K562 (cell line): ENCODE data around the gene ETV2. TPM values are rescaled to one million over a fixed set of nuclear protein-coding genes. Genes with fewer than 3 reads are reported as not detected.
A peak's percentile ranks its signal among the peaks of the same experiment; 100 is the strongest.

Source experiments
- ARNT ChIP-seq, 2 experiments: fragments of 450-650 bp; IDR thresholded peaks; 2 replicates each; pipeline ENCODE4 v1.6.1; 2016; ENCODE audit warnings: mild to moderate bottlenecking in 1 of 2
- BACH1 ChIP-seq: fragments of 200-800 bp; sonication (Bioruptor generic); IDR thresholded peaks from 2 replicates; pipeline ENCODE4 v1.6.1; 2016; ENCODE audit warnings: missing genetic modification characterization, missing compliant biosample characterization
- CEBPG ChIP-seq, 3 experiments: fragments of 200-800 bp in 1 of 3; sonication (Bioruptor generic) in 1 of 3; sonication (generic) in 1 of 3; formaldehyde crosslinking in 1 of 3; IDR thresholded peaks in 2 of 3; conservative IDR thresholded peaks in 1 of 3; 2 replicates each; pipeline versions ENCODE4 v1.6.1 to v1.8.0; 2016 to 2022; ENCODE audit warnings: missing compliant biosample characterization in 2 of 3, missing genetic modification characterization in 2 of 3, mild to moderate bottlenecking in 1 of 3, missing genetic modification reagents in 1 of 3
- CTBP1 ChIP-seq: fragments of 450-650 bp; IDR thresholded peaks from 2 replicates; pipeline ENCODE4 v1.6.1; 2016; ENCODE audit warnings: borderline replicate concordance
- CUX1 ChIP-seq: fragments of 200-800 bp; sonication (Bioruptor generic); IDR thresholded peaks from 2 replicates; pipeline ENCODE4 v1.6.1; 2016; ENCODE audit warnings: missing genetic modification characterization, missing compliant biosample characterization
- DPF2 ChIP-seq: fragments of 450-650 bp; IDR thresholded peaks from 2 replicates; pipeline ENCODE4 v1.6.1; 2016
- EP300 ChIP-seq: IDR thresholded peaks from 2 replicates; pipeline ENCODE4 v1.6.1; 2012; ENCODE audit warnings: low read length, improper control_type of control experiment
- ETS2 ChIP-seq: IDR thresholded peaks from 2 replicates; pipeline ENCODE4 v1.6.1; 2016; ENCODE audit warnings: borderline replicate concordance, missing genetic modification characterization, mild to moderate bottlenecking, moderate library complexity, missing compliant biosample characterization; ENCODE audit not compliant: poor library complexity, severe bottlenecking
- GATAD2A ChIP-seq: fragments of 450-650 bp; IDR thresholded peaks from 2 replicates; pipeline ENCODE4 v1.6.1; 2017
- KLF16 ChIP-seq: IDR thresholded peaks from 2 replicates; pipeline ENCODE4 v1.6.1; 2016; ENCODE audit warnings: antibody characterized with exemption
- MAFG ChIP-seq: fragments of 450-650 bp; conservative IDR thresholded peaks from 2 replicates; pipeline ENCODE4 v1.6.1; 2016; ENCODE audit warnings: missing genetic modification characterization, missing compliant biosample characterization
- MYC ChIP-seq, 2 experiments: fragments of 250-450 bp in 1 of 2; sonication (Bioruptor Pico) in 1 of 2; IDR thresholded peaks; 2 replicates each; pipeline versions ENCODE4 v1.5.1 to v1.6.1; 2012 to 2021; ENCODE audit warnings: low read depth in 2 of 2, borderline replicate concordance in 1 of 2, improper control_type of control experiment in 1 of 2, low read length in 1 of 2, mild to moderate bottlenecking in 1 of 2, moderate library complexity in 1 of 2
- NFE2 ChIP-seq: IDR thresholded peaks from 2 replicates; pipeline ENCODE4 v1.6.1; 2014; ENCODE audit warnings: antibody characterized with exemption, low read depth
- NR4A1 ChIP-seq, 2 experiments: fragments of 250-450 bp in 1 of 2; fragments of 450-650 bp in 1 of 2; sonication (Bioruptor Pico) in 1 of 2; IDR thresholded peaks; 2 replicates each; pipeline versions ENCODE4 v1.4.0 to v1.6.1; 2016 to 2020; ENCODE audit warnings: mild to moderate bottlenecking in 2 of 2, missing compliant biosample characterization in 1 of 2, missing genetic modification characterization in 1 of 2, moderate library complexity in 1 of 2
- PCBP1 ChIP-seq: fragments of 200-400 bp; formaldehyde crosslinking; IDR thresholded peaks from 2 replicates; pipeline ENCODE4 v1.6.1; 2018; ENCODE audit warnings: mild to moderate bottlenecking, low read depth, low read length; ENCODE audit not compliant: poor library complexity, severe bottlenecking
- SMARCC2 ChIP-seq: fragments of 450-650 bp; IDR thresholded peaks from 2 replicates; pipeline ENCODE4 v1.6.1; 2017; ENCODE audit warnings: antibody characterized with exemption, moderate library complexity, mild to moderate bottlenecking, low read depth
- TAF1 ChIP-seq: IDR thresholded peaks from 2 replicates; pipeline ENCODE4 v1.6.1; 2011; ENCODE audit warnings: mild to moderate bottlenecking, low read length, moderate library complexity; ENCODE audit not compliant: insufficient read depth, control insufficient read depth, severe bottlenecking; ENCODE audit errors: extremely low read depth
- ZC3H8 ChIP-seq: fragments of 450-650 bp; IDR thresholded peaks from 2 replicates; pipeline ENCODE4 v1.6.1; 2017
- ZNF174 ChIP-seq: fragments of 250-450 bp; sonication (Bioruptor Pico); IDR thresholded peaks from 2 replicates; pipeline ENCODE4 v1.4.0; 2020; ENCODE audit warnings: mild to moderate bottlenecking
- ZNF316 ChIP-seq: fragments of 450-650 bp; IDR thresholded peaks from 2 replicates; pipeline ENCODE4 v1.6.1; 2016
- polyA plus RNA-seq, 8 experiments: library from polyadenylated mRNA; depleted of rRNA in 4 of 8; stranded (reverse) in 5 of 8; unstranded in 3 of 8; fragments of >200 nt; fragmentation: Nextera tagmentation in 2 of 8; fragmentation: Illumina TruSeq in 1 of 8; extraction: Ambion mirVana in 2 of 8; extraction: Trizol in 1 of 8; gene quantifications; 2 replicates each; pipeline versions ENCODE4 v1.2.1 to v1.2.3, GENCODE V29; 2011 to 2014; ENCODE audit warnings: inconsistent platforms in 1 of 8, missing spikeins in 1 of 8
- total RNA-seq, 7 experiments: library from RNA; depleted of rRNA in 6 of 7; stranded (reverse); fragments of >200 nt in 6 of 7; fragmentation: Illumina TruSeq in 2 of 7; extraction: Trizol in 2 of 7; gene quantifications; 2 replicates each; pipeline versions ENCODE4 v1.2.1 to v1.2.3, GENCODE V29; 2011 to 2021; ENCODE audit warnings: low replicate concordance in 1 of 7
- TF ChIP-seq, protein P1 (sequence below): sonication (generic); formaldehyde crosslinking; IDR thresholded peaks from 2 replicates; pipeline ENCODE4 v1.9.0; 2022; ENCODE audit warnings: mild to moderate bottlenecking, missing genetic modification reagents
- TF ChIP-seq, protein P2 (sequence below), 2 experiments: fragments of 200-800 bp in 1 of 2; sonication (Bioruptor generic) in 1 of 2; sonication (generic) in 1 of 2; formaldehyde crosslinking in 1 of 2; IDR thresholded peaks in 1 of 2; conservative IDR thresholded peaks in 1 of 2; 2 replicates each; pipeline versions ENCODE4 v1.5.0 to v1.6.1; 2016 to 2020; ENCODE audit warnings: missing compliant biosample characterization in 1 of 2, missing genetic modification characterization in 1 of 2, missing genetic modification reagents in 1 of 2

ETV2 gene
- total and polyA plus RNA-seq, 9 of the 15 experiments (the other 6 are each of a cell fraction or from before 2014, with no cell fraction given): 0.11 to 3.7 (median 0.55) TPM

DNA sequence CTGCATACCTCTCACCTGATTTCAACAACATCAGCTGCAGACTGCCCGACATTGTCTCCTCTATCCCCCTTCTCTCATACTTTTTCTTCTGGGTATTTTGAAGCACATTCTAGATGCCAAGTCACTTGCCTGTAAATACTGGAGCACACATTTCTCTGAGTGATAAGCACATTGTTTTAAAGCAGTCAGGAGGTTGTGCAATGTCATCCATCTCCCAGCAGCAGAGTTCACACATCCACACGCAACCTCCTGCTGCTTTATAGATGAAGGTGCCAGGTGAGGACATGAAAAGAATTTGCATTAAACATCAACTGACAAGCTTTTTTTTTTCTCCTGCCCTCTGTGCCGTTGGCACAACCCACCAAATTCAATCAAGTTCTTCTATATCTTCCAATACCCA lies 30.3 kb downstream of the ETV2 start (continued):
- TF ChIP-seq CUX1 (CRISPR knock-in tag) (no peak), PCBP1 (no peak), KLF16 (peak; percentile 74; the same call in 1 of the 2 replicates), GATAD2A (no peak), NR4A1 (CRISPR knock-in tag; IDR thresholded peaks at IDR 0.05) (no peak), NR4A1 (tag; IDR thresholded peaks at IDR 0.05) (no peak), ZNF316 (peak; percentile 96), SMARCC2 (peak; percentile 83), ZC3H8 (no peak), EP300 (peak; percentile 85), ZNF174 (CRISPR knock-in tag) (no peak), TAF1 (peak; percentile 20), ETS2 (tag) (no peak), NFE2 (peak; percentile 90), CEBPG (CRISPR knock-in tag; IDR thresholded peaks at IDR 0.05) (peak; percentile 91), CEBPG (tag; conservative IDR thresholded peaks at IDR 0.05 in 1 of 2, IDR thresholded peaks at IDR 0.05 in 1 of 2) (peak; percentile 91 to 96), CTBP1 (peak; percentile 81), MAFG (tag) (peak; percentile 94), BACH1 (tag) (no peak), ARNT (IDR thresholded peaks at IDR 0.05) (peak; percentile 81; a peak in 2 of 4 replicates), MYC (IDR thresholded peaks at IDR 0.05; ENCODE audit: low read depth, low read length) (peak; percentile 54; the same call in 1 of the 2 replicates), MYC (CRISPR knock-in tag; IDR thresholded peaks at IDR 0.05; ENCODE audit: borderline replicate concordance, low read depth) (no peak), DPF2 (peak; percentile 98)
- TF ChIP-seq, protein P1, sequence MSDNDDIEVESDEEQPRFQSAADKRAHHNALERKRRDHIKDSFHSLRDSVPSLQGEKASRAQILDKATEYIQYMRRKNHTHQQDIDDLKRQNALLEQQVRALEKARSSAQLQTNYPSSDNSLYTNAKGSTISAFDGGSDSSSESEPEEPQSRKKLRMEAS (CRISPR knock-in tag): peak; percentile 51; the same call in 1 of the 2 replicates
- TF ChIP-seq, protein P2, sequence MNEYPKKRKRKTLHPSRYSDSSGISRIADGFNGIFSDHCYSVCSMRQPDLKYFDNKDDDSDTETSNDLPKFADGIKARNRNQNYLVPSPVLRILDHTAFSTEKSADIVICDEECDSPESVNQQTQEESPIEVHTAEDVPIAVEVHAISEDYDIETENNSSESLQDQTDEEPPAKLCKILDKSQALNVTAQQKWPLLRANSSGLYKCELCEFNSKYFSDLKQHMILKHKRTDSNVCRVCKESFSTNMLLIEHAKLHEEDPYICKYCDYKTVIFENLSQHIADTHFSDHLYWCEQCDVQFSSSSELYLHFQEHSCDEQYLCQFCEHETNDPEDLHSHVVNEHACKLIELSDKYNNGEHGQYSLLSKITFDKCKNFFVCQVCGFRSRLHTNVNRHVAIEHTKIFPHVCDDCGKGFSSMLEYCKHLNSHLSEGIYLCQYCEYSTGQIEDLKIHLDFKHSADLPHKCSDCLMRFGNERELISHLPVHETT (CRISPR knock-in tag; conservative IDR thresholded peaks at IDR 0.05 in 1 of 2, IDR thresholded peaks at IDR 0.05 in 1 of 2): 0 out of 4 replicates have a peak, but pooled peaks of 1 of the 2 experiments have one; percentile 40
